AG04450 (cell line): ENCODE results near the gene GYPC. TPM values are rescaled to one million over a fixed set of nuclear protein-coding genes. Genes with fewer than 3 reads are reported as not detected.
"Not testable (repeated sequence)": the region's sequence is repeated elsewhere in the genome, so short reads cannot be mapped to it uniquely, and the experiment has no call there.

ENCODE experiments used
- CTCF ChIA-PET: fragments of 300-600, 350-600 bp; formaldehyde crosslinking; extraction: SDS; loops from one replicate; lab custom pipeline; 2022; ENCODE audit warnings: antibody characterized with exemption, inconsistent platforms; lab: Charles Lee
- POLR2A ChIA-PET: fragments of 350-600 bp; formaldehyde crosslinking; extraction: SDS; loops from one replicate; lab custom pipeline; 2021; ENCODE audit warnings: antibody characterized with exemption, inconsistent platforms; lab: Yijun Ruan, JAX
- DNase-seq: peaks from one replicate; pipeline ENCODE4 v3.0.0-alpha.2; 2011; ENCODE audit warnings: low read depth, low spot score
- H3K27ac ChIP-seq: one replicate; pipeline ENCODE4 v1.5.1; 2012; ENCODE audit warnings: low read depth, low read length, control low read depth
- H3K27me3 ChIP-seq: one replicate; pipeline ENCODE4 v1.6.0; 2012; ENCODE audit warnings: low read length; ENCODE audit not compliant: control insufficient read depth, insufficient read depth
- H3K4me3 ChIP-seq: 2 replicates; pipeline ENCODE4 v1.5.1; 2011; ENCODE audit warnings: mild to moderate bottlenecking, low read depth, low read length, control low read depth
- H3K9me3 ChIP-seq: 2 replicates; pipeline ENCODE4 v1.5.1; 2012; ENCODE audit warnings: low read length; ENCODE audit not compliant: control insufficient read depth, insufficient read depth
- polyA plus RNA-seq: library from polyadenylated mRNA; depleted of rRNA; stranded (reverse); fragments of >200 nt; gene quantifications from 2 replicates; pipeline ENCODE4 v1.2.3, GENCODE V29; 2011
- TF ChIP-seq, protein P1 (sequence below): IDR thresholded peaks from 2 replicates; pipeline ENCODE4 v1.5.1; 2011; ENCODE audit warnings: low read depth, low read length, control low read depth, inconsistent platforms

Gene GYPC
- polyA plus RNA-seq, 1 experiment: 146 TPM

DNA sequence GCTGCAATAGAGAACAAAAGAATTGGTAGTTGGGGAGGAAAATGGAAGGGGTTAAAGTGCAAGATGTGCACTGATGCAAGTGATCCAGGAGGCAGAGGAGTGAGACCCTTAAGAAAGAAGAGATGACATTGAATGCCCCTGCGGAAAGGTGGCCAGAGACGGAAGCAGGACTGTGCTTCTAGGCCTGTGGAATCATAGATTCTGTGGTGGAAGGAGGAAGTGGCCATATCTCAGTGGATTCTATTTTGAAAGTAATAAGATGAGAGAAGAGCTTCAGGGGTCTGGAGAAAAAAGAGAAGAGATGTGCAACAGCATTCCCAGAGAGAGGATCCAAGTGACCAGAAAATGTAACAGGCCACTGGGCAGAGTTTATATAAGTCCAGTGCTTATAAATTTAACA, 18.6 kb upstream of the GYPC start:
- H3K9me3 ChIP-seq: no peaks in the 10 kb centered on the region
- DNase-seq: no peak
- TF ChIP-seq, protein P1, sequence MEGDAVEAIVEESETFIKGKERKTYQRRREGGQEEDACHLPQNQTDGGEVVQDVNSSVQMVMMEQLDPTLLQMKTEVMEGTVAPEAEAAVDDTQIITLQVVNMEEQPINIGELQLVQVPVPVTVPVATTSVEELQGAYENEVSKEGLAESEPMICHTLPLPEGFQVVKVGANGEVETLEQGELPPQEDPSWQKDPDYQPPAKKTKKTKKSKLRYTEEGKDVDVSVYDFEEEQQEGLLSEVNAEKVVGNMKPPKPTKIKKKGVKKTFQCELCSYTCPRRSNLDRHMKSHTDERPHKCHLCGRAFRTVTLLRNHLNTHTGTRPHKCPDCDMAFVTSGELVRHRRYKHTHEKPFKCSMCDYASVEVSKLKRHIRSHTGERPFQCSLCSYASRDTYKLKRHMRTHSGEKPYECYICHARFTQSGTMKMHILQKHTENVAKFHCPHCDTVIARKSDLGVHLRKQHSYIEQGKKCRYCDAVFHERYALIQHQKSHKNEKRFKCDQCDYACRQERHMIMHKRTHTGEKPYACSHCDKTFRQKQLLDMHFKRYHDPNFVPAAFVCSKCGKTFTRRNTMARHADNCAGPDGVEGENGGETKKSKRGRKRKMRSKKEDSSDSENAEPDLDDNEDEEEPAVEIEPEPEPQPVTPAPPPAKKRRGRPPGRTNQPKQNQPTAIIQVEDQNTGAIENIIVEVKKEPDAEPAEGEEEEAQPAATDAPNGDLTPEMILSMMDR: no peak
- no peak overlapping the region for H3K27ac ChIP-seq
- H3K27me3 ChIP-seq: peaks cover 16% of the 10 kb centered on the region
- no peak overlapping the region for H3K4me3 ChIP-seq
- ChIA-PET CTCF (interaction anchor here (1.0 kb wide), 1 partner anchor 67 kb away, joined by 6 read pairs; no protein-coding TSS in a partner anchor), POLR2A (no interaction called here)

DNA sequence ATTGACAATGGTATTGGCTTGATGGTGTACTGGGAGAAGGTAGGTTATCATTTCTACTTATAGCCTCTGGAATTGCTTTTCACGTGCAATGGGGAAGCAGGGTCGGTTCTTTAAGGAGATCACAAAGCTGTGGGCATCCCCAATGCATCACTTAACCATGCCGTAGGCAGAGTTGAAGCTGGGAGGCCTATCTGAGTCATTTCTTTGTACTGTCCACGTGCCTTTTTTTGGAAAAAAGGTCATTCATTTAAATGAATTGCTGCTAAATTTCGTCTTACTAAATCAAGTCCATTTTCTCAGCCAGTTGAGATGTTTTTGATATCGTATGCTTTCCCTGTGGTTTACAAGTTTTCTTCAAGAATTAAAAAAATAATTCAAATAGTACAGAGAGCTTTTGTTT, 17.2 kb upstream of the GYPC start:
- H3K27me3 ChIP-seq: peaks cover 16% of the 10 kb centered on the region
- CTCF ChIA-PET: no interaction called here
- no peak for DNase-seq
- TF ChIP-seq, protein P1: no peak
- H3K27ac ChIP-seq: no peak overlapping the region
- POLR2A ChIA-PET: no interaction called here
- H3K4me3 ChIP-seq: no peak overlapping the region
- no peaks in the 10 kb centered on the region for H3K9me3 ChIP-seq

DNA sequence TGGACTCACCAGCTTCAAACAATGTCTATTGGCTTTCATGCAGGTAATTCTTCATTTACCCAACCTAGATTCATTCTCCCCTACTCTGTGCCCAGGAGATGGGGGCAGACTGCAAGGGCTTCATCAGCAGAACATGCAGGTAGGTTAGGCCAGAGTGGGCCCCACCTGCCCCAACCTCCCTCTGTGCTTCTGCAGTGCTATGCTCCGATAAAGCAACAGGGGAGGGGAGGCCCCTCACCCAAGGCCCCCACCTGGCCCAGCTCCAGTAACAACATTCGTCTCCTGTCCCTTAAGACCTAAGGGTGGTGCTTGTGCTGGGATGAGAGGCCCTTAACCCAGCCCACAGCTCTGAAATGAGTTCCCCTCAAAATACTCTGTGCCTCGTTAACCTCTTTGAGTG, 16.7 kb upstream of the GYPC start:
- no peak overlapping the region for H3K27ac ChIP-seq
- ChIA-PET CTCF (no interaction called here), POLR2A (no interaction called here)
- H3K9me3 ChIP-seq: no peaks in the 10 kb centered on the region
- peaks cover 16% of the 10 kb centered on the region for H3K27me3 ChIP-seq
- TF ChIP-seq, protein P1: no peak
- no peak for DNase-seq
- H3K4me3 ChIP-seq: no peak overlapping the region

DNA sequence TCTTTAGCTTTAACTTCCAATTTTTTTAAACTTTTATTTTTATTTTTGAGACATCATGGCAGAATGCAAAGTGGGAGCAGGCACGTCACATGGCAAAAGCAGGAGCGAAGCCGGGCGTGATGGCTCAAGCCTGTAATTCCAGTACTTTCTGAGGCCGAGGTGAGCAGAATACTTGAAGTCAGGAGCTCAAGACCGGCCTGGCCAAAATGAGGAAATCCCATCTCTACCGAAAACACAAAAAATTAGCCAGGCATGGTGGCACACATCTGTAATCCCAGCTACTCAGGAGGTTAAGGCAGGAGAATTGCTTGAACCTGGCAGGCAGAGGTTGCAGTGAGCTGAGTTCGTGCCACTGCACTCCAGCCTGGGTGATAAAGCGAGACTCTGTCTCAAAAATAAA, 14.7 kb upstream of the GYPC start:
- H3K27ac ChIP-seq, DNase-seq, CTCF ChIA-PET, H3K4me3 ChIP-seq, H3K9me3 ChIP-seq: not testable (repeated sequence)
- POLR2A ChIA-PET: interaction anchor here (1.2 kb wide), 1 partner anchor 16 kb away, joined by 3 read pairs; no protein-coding TSS in a partner anchor
- H3K27me3 ChIP-seq: peaks cover 13% of the 10 kb centered on the region

DNA sequence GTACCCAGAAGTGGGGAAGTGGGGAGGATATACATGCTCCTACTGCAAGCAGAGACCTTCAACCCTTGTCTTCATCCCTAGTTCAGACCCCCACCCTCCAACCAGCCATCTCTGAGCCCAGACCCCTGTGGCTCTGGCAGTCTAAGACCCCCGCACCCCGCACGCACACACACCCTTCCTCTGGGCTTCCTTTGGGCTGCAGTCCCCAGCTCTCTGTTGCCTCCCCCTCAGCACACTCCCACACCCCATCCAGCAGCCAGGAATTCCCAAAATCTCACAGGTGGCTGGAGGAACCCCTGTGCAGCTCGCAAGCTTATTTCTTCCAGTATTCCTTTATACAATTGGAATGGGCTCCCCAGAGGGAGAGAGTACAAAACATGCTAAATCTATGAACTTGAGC, 13.9 kb upstream of the GYPC start:
- ChIA-PET POLR2A (no interaction called here), CTCF (no interaction called here)
- TF ChIP-seq, protein P1: no peak
- no peak overlapping the region for H3K4me3 ChIP-seq
- peaks cover 16% of the 10 kb centered on the region for H3K27me3 ChIP-seq
- no peak for DNase-seq
- H3K9me3 ChIP-seq: no peaks in the 10 kb centered on the region
- H3K27ac ChIP-seq: no peak overlapping the region

DNA sequence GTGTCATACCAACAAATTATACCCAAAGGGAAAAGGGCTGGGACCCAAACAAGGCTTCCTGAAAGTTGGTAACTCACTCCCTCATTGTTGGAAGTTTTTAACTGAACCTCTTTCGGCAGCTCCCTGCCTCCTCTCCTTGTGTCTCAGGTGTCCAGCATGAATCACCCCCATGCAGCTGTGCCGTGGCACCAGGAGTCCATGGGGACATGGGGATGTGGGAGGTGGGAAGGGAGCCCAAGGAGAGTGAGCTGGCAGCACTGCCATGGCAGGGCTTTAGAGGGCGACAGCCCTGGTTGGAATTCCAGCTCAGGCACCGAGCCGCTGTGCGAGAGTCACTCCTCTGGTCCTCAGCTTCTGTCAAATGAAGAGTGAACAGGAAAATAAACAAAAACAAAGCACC, 12.5 kb upstream of the GYPC start:
- Histone ChIP-seq H3K27ac (no peak overlapping the region), H3K27me3 (peaks cover 8% of the 10 kb centered on the region), H3K9me3 (no peaks in the 10 kb centered on the region), H3K4me3 (no peak overlapping the region)
- CTCF ChIA-PET: interaction anchor here (0.7 kb wide), 1 partner anchor 9 kb away, joined by 3 read pairs; no protein-coding TSS in a partner anchor
- POLR2A ChIA-PET: no interaction called here
- no peak for DNase-seq
- TF ChIP-seq, protein P1: no peak
